Transverse colon (tissue), 4 donors: ENCODE measurements around the gene CFAP61. TPM values are rescaled to one million over a fixed set of nuclear protein-coding genes. Genes with fewer than 3 reads are reported as not detected.

Source experiments
- DNase-seq: peaks from one replicate; pipeline ENCODE4 v3.0.0-alpha.2; 2019
- H3K27ac ChIP-seq, 4 donors: fragments of 200-600 bp; sonication (generic); 2 replicates each; pipeline ENCODE4 v1.5.1; 2016 to 2018; ENCODE audit warnings: inconsistent platforms in 4 of 4
- H3K27me3 ChIP-seq: fragments of 200-600 bp; sonication (generic); 2 replicates; pipeline ENCODE4 v1.5.1; 2017; ENCODE audit warnings: inconsistent platforms
- H3K36me3 ChIP-seq, 4 donors: fragments of 200-600 bp; sonication (generic); 2 replicates each; pipeline ENCODE4 v1.5.1; 2017 to 2019; ENCODE audit warnings: inconsistent platforms in 4 of 4
- H3K4me1 ChIP-seq, 4 donors: fragments of 200-600 bp; sonication (generic); 2 replicates each; pipeline ENCODE4 v1.5.1; 2017 to 2020; ENCODE audit warnings: inconsistent platforms in 4 of 4
- H3K4me3 ChIP-seq, 4 donors: fragments of 200-600 bp; sonication (generic); 1 replicate in 1 of 4; 2 replicates in 3 of 4; pipeline versions ENCODE4 v1.5.1 to v1.6.1; 2017 to 2019; ENCODE audit warnings: inconsistent platforms in 4 of 4
- H3K9me3 ChIP-seq, 2 donors: fragments of 200-600 bp; sonication (generic); 2 replicates each; pipeline ENCODE4 v1.5.1; 2017 to 2019; ENCODE audit warnings: inconsistent platforms in 2 of 2
- CTCF ChIP-seq, 5 experiments: fragments of 200-600 bp in 3 of 5; fragments of 450-650 bp in 2 of 5; sonication (generic) in 3 of 5; IDR thresholded peaks; 1 replicate in 2 of 5; 2 replicates in 3 of 5; pipeline ENCODE4 v1.5.1; 2016 to 2017; ENCODE audit warnings: antibody characterized with exemption in 5 of 5, inconsistent platforms in 3 of 5, mild to moderate bottlenecking in 2 of 5, moderate library complexity in 1 of 5
- EP300 ChIP-seq: sonication (generic); formaldehyde crosslinking; IDR thresholded peaks from one replicate; pipeline ENCODE4 v1.6.1; 2017; ENCODE audit warnings: antibody characterized with exemption, low read depth
- POLR2A ChIP-seq: fragments of 450-650 bp; IDR thresholded peaks from one replicate; pipeline ENCODE4 v1.6.1; 2016; ENCODE audit warnings: antibody characterized with exemption, mild to moderate bottlenecking, moderate library complexity
- POLR2AphosphoS5 ChIP-seq, 3 donors: sonication (generic); formaldehyde crosslinking; IDR thresholded peaks; one replicate each; pipeline ENCODE4 v1.6.1; 2016; ENCODE audit warnings: antibody characterized with exemption in 3 of 3
- WGBS, 2 donors: methylation state at CpG; one replicate each; pipeline ENCODE4 v1.1.5; 2018; ENCODE audit warnings: low coverage in 1 of 2; 5-methylcytosine and 5-hydroxymethylcytosine counted together
- in situ Hi-C, 4 donors: fragments of 200-750 bp; cut with MboI; loops; one replicate each; pipeline versions ENCODE4 v1.15.0 to v1.15.1; 2017; ENCODE audit warnings: low sequenced_read_pairs in 3 of 4, low pct_ligation_motif_present in 1 of 4, low pct_unique_long_range_greater_than_20kb in 1 of 4
- intact Hi-C: fragments of 100-400 bp; cut with DNase I; formaldehyde crosslinking; loops from one replicate; pipeline ENCODE4 v1.15.1; 2023; ENCODE audit warnings: low total_unique reads
- total RNA-seq, 4 donors: library from RNA; depleted of rRNA; stranded (reverse); fragments of >200 nt; gene quantifications; one replicate each; pipeline ENCODE4 v1.1.0, GENCODE V29; 2016

CFAP61 gene
- total RNA-seq, 4 donors from 2014 or later, result 0.27 TPM; not detected in 3

GRCh38 chr20:20373091-20373571 is 320.8 kb downstream of the CFAP61 start:
- no peaks in the 10 kb centered on the region for H3K36me3 ChIP-seq
- 66% methylated on average over 17 of the region's 17 CpGs; no CpG with 5 or more reads in 1 of the 2 donors for WGBS, 2 donors
- H3K27ac ChIP-seq, result no peak overlapping the region
- no peak for DNase-seq
- intact Hi-C loops (no loop called here), in situ Hi-C loops (loop anchor here in 3 of 4 donors (25.0 kb wide), 1 partner anchor 189 kb away; no protein-coding TSS in a partner anchor)
- H3K27me3 ChIP-seq, result peaks cover 75% of the 10 kb centered on the region
- H3K4me1 ChIP-seq, result peaks cover 0 to 16% (median 13%) of the 10 kb centered on the region in 4 donors
- no peak for TF ChIP-seq EP300
- TF ChIP-seq POLR2A, result no peak
- TF ChIP-seq POLR2AphosphoS5 (IDR thresholded peaks at IDR 0.05), result no peak
- no peak for TF ChIP-seq CTCF (IDR thresholded peaks at IDR 0.05)
- H3K9me3 ChIP-seq, result no peaks in the 10 kb centered on the region
- no peak overlapping the region for H3K4me3 ChIP-seq

DNA sequence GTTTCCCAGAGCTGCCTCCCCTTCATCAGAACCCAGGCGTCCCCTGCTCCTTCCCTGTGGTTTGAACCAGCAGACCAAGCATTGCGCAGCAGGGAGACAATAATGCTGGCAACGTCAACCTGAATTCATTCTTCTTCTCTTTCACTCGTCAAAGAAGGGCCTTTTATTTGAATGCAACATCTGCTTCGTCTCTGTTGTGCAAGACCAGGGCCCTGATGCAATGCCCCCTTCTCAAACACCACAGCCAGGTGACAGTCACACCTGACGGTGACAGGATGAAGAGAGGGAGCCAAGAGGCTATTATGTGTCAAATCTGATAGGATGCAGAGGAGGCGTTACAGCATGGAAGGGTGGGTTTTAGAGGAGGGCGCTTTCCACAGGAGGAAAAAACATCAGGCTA is 323.5 kb downstream of the CFAP61 start:
- Histone ChIP-seq H3K4me1 (no peaks in the 10 kb centered on the region), H3K36me3 (no peaks in the 10 kb centered on the region), H3K27ac (no peak overlapping the region), H3K9me3 (peaks cover 0 to under 1% of the 10 kb centered on the region in 2 donors), H3K27me3 (peaks cover 49% of the 10 kb centered on the region), H3K4me3 (no peak overlapping the region)
- TF ChIP-seq EP300, result no peak
- no peak for TF ChIP-seq CTCF (IDR thresholded peaks at IDR 0.05)
- no peak for TF ChIP-seq POLR2A
- no peak for TF ChIP-seq POLR2AphosphoS5 (IDR thresholded peaks at IDR 0.05)
- in situ Hi-C loops, result loop anchor here in 1 of 4 donors (25.0 kb wide), 1 partner anchor 111 kb away; no protein-coding TSS in a partner anchor
- intact Hi-C loops, result no loop called here
- no peak for DNase-seq
- WGBS, 2 donors, result 65 to 68% methylated on average over 5 to 8 of the region's 8 CpGs

DNA sequence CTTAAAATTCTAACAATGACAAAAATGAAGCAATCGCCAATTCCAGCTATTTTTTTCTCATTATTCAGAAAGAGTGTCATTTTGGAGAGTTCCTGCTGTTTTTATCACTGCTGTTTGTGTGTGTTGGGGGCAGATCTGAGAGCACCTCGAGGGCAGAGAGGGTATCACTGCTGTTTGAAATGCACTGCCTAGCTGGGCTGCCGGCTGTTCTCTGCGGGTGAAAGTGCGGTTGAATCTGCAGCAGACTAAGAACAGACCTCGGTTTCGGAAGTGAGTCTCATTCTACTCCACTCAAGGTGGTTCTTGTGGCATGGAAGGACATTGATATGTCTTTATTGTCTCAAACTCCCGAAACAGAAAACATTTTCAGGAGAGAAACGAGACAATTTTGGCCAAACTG is 333.9 kb downstream of the CFAP61 start:
- in situ Hi-C loops, result loop anchor here in 1 of 4 donors (25.0 kb wide), 1 partner anchor 101 kb away; no protein-coding TSS in a partner anchor
- no peaks in the 10 kb centered on the region for H3K4me1 ChIP-seq
- peaks cover 0 to 5% (median 0%) of the 10 kb centered on the region in 4 donors for H3K36me3 ChIP-seq
- no peak overlapping the region for H3K4me3 ChIP-seq
- TF ChIP-seq CTCF (IDR thresholded peaks at IDR 0.05) (no peak), POLR2A (no peak), POLR2AphosphoS5 (IDR thresholded peaks at IDR 0.05) (no peak), EP300 (no peak)
- H3K27me3 ChIP-seq, result peaks cover 17% of the 10 kb centered on the region
- 48 to 77% methylated on average over 2 to 9 of the region's 9 CpGs for WGBS, 2 donors
- intact Hi-C loops, result no loop called here
- H3K9me3 ChIP-seq, result no peaks in the 10 kb centered on the region
- no peak overlapping the region for H3K27ac ChIP-seq
- no peak for DNase-seq

- in situ Hi-C loops (loop anchor here in 1 of 4 donors (25.0 kb wide), 1 partner anchor 97 kb away; no protein-coding TSS in a partner anchor), intact Hi-C loops (no loop called here)
- H3K36me3 ChIP-seq, result peaks cover 0 to 15% (median 2%) of the 10 kb centered on the region in 4 donors
- H3K27ac ChIP-seq, result no peak overlapping the region
- no peak for DNase-seq
- H3K27me3 ChIP-seq, result no peaks in the 10 kb centered on the region
- no peak overlapping the region for H3K4me3 ChIP-seq
- no peaks in the 10 kb centered on the region for H3K9me3 ChIP-seq
- H3K4me1 ChIP-seq, result no peaks in the 10 kb centered on the region
- TF ChIP-seq POLR2AphosphoS5 (IDR thresholded peaks at IDR 0.05) (no peak), CTCF (IDR thresholded peaks at IDR 0.05) (no peak), POLR2A (no peak), EP300 (no peak)
- 93 to 97% methylated on average over 3 to 9 of the region's 9 CpGs for WGBS, 2 donors
Observed at GRCh38 chr20:20390393-20390792, 338.1 kb downstream of the CFAP61 start.
